Measurements from ENCODE around the gene PER1. TPM values are rescaled to one million over a fixed set of nuclear protein-coding genes. Genes with fewer than 3 reads are reported as not detected.

The PER1 gene
- total and polyA plus RNA-seq, 2 of the 13 experiments (the other 11 are each of a cell fraction or from before 2014, with no cell fraction given), result 2.6 to 3.6 TPM

GRCh38 chr17:8189711-8190477 is 37.7 kb upstream of the PER1 start, which contains the start of gene BORCS6 (continued):
- TF ChIP-seq, protein P1, sequence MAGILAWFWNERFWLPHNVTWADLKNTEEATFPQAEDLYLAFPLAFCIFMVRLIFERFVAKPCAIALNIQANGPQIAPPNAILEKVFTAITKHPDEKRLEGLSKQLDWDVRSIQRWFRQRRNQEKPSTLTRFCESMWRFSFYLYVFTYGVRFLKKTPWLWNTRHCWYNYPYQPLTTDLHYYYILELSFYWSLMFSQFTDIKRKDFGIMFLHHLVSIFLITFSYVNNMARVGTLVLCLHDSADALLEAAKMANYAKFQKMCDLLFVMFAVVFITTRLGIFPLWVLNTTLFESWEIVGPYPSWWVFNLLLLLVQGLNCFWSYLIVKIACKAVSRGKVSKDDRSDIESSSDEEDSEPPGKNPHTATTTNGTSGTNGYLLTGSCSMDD (CRISPR knock-in tag; IDR thresholded peaks at IDR 0.05), result no peak
- TF ChIP-seq ZNF251 (CRISPR knock-in tag; IDR thresholded peaks at IDR 0.05) (no peak), ZNF598 (CRISPR knock-in tag; IDR thresholded peaks at IDR 0.05; ENCODE audit: borderline replicate concordance) (no peak), NFATC3 (CRISPR knock-in tag; IDR thresholded peaks at IDR 0.05) (no peak), MIER2 (CRISPR knock-in tag; IDR thresholded peaks at IDR 0.05) (no peak), ZNF883 (CRISPR knock-in tag; IDR thresholded peaks at IDR 0.05; ENCODE audit: not compliant biosample characterization) (peak; percentile 82), ZNF256 (CRISPR knock-in tag; conservative IDR thresholded peaks at IDR 0.05) (no peak), NR3C1 (CRISPR knock-in tag; IDR thresholded peaks at IDR 0.05) (no peak), ZNF10 (CRISPR knock-in tag; IDR thresholded peaks at IDR 0.05; ENCODE audit: borderline replicate concordance, low read depth) (no peak), ZGPAT (CRISPR knock-in tag; IDR thresholded peaks at IDR 0.05) (peak; percentile 50; the same call in 1 of the 2 replicates), LRRFIP1 (CRISPR knock-in tag; conservative IDR thresholded peaks at IDR 0.05) (no peak), TMF1 (CRISPR knock-in tag; IDR thresholded peaks at IDR 0.05; ENCODE audit: low read depth) (peak; percentile 26; the same call in 1 of the 2 replicates), ZNF331 (CRISPR knock-in tag; IDR thresholded peaks at IDR 0.05) (no peak), ZNF282 (IDR thresholded peaks at IDR 0.05; ENCODE audit: partially characterized antibody) (no peak), HNRNPUL1 (IDR thresholded peaks at IDR 0.05; ENCODE audit: low read depth, low read length) (no peak), NONO (IDR thresholded peaks at IDR 0.05) (no peak), NONO (CRISPR knock-in tag; conservative IDR thresholded peaks at IDR 0.05) (no peak), ZNF496 (CRISPR knock-in tag; IDR thresholded peaks at IDR 0.05; ENCODE audit: insufficient replicate concordance) (no peak), ZNF326 (CRISPR knock-in tag; IDR thresholded peaks at IDR 0.05; ENCODE audit: borderline replicate concordance) (no peak), ZNF224 (CRISPR knock-in tag; IDR thresholded peaks at IDR 0.05) (no peak)
- TF ChIP-seq, protein P2, sequence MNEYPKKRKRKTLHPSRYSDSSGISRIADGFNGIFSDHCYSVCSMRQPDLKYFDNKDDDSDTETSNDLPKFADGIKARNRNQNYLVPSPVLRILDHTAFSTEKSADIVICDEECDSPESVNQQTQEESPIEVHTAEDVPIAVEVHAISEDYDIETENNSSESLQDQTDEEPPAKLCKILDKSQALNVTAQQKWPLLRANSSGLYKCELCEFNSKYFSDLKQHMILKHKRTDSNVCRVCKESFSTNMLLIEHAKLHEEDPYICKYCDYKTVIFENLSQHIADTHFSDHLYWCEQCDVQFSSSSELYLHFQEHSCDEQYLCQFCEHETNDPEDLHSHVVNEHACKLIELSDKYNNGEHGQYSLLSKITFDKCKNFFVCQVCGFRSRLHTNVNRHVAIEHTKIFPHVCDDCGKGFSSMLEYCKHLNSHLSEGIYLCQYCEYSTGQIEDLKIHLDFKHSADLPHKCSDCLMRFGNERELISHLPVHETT (CRISPR knock-in tag; conservative IDR thresholded peaks at IDR 0.05), result no peak
- TF ChIP-seq, protein P3, sequence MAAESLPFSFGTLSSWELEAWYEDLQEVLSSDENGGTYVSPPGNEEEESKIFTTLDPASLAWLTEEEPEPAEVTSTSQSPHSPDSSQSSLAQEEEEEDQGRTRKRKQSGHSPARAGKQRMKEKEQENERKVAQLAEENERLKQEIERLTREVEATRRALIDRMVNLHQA (CRISPR knock-in tag; IDR thresholded peaks at IDR 0.05), result no peak
- TF ChIP-seq, protein P4, sequence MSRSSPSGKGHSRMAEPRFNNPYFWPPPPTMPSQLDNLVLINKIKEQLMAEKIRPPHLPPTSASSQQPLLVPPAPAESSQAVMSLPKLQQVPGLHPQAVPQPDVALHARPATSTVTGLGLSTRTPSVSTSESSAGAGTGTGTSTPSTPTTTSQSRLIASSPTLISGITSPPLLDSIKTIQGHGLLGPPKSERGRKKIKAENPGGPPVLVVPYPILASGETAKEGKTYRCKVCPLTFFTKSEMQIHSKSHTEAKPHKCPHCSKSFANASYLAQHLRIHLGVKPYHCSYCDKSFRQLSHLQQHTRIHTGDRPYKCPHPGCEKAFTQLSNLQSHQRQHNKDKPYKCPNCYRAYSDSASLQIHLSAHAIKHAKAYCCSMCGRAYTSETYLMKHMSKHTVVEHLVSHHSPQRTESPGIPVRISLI (CRISPR knock-in tag; IDR thresholded peaks at IDR 0.05; ENCODE audit: borderline replicate concordance), result peak; percentile 36; the same call in 1 of the 2 replicates

All from HepG2 (cell line).